NCI-H2196 (cell line): Measurements from ENCODE around the gene COPB1.
"Not testable (repeated sequence)": the region's sequence is repeated elsewhere in the genome, so short reads cannot be mapped to it uniquely, and the experiment has no call there.

Source experiments
- DNase-seq: peaks from one replicate; lab custom pipeline; 2025; ENCODE audit not compliant: unreplicated experiment; lab: John Stamatoyannopoulos, UW

Gene COPB1

GRCh38 chr11:14499560-14500180 is at the start of gene COPB1:
Gene COPB1, minus strand, starts transcription at chr11:14499811. Its CDS starts 883 bp downstream, at chr11:14498928.
- DNase-seq, result peak; percentile 86

GRCh38 chr11:14547440-14547839 is 47.8 kb upstream of the COPB1 start:
- no peak for DNase-seq

GRCh38 chr11:14546672-14547071 is 47.1 kb upstream of the COPB1 start:
- DNase-seq, result no peak

- DNase-seq, result no peak
Observed at GRCh38 chr11:14544611-14545010, 45.0 kb upstream of the COPB1 start.

GRCh38 chr11:14543260-14543659 is 43.6 kb upstream of the COPB1 start:
- DNase-seq, result no peak

GRCh38 chr11:14542324-14542723 is 42.7 kb upstream of the COPB1 start:
- DNase-seq, result no peak

GRCh38 chr11:14541192-14541947 is 41.8 kb upstream of the COPB1 start:
- no peak for DNase-seq

GRCh38 chr11:14539982-14540421 is 40.4 kb upstream of the COPB1 start:
- DNase-seq, result no peak

- no peak for DNase-seq
Observed at GRCh38 chr11:14538926-14539554, 39.4 kb upstream of the COPB1 start.

- DNase-seq, result no peak
Observed at GRCh38 chr11:14538271-14538925, 38.8 kb upstream of the COPB1 start.

- peak; percentile 48 for DNase-seq
Observed at GRCh38 chr11:14537134-14537599, 37.6 kb upstream of the COPB1 start.

GRCh38 chr11:14535166-14535565 is 35.6 kb upstream of the COPB1 start:
- not testable (repeated sequence) for DNase-seq

GRCh38 chr11:14529951-14530350 is 30.3 kb upstream of the COPB1 start:
- no peak for DNase-seq

- DNase-seq, result no peak
Observed at GRCh38 chr11:14529321-14529720, 29.7 kb upstream of the COPB1 start.

GRCh38 chr11:14522801-14523200 is 23.2 kb upstream of the COPB1 start:
- no peak for DNase-seq

- DNase-seq, result no peak
Observed at GRCh38 chr11:14522245-14522644, 22.6 kb upstream of the COPB1 start.

- DNase-seq, result no peak
Observed at GRCh38 chr11:14520747-14521151, 21.1 kb upstream of the COPB1 start.

GRCh38 chr11:14519917-14520746 is 20.5 kb upstream of the COPB1 start, which contains the start of gene PSMA1:
Gene PSMA1, minus strand, starts transcription at chr11:14520386. Its CDS starts 87 bp downstream, at chr11:14520299.
- DNase-seq, result peak; percentile 94

- no peak for DNase-seq
Observed at GRCh38 chr11:14519597-14519916, 19.9 kb upstream of the COPB1 start.

- no peak for DNase-seq
Observed at GRCh38 chr11:14518820-14519219, 19.2 kb upstream of the COPB1 start.

- DNase-seq, result no peak
Observed at GRCh38 chr11:14513800-14514199, 14.2 kb upstream of the COPB1 start.
